GM18867 (cell line): ENCODE measurements around the gene LIMK1.
"Not testable (repeated sequence)": the region's sequence is repeated elsewhere in the genome, so short reads cannot be mapped to it uniquely, and the experiment has no call there.

Source experiments
- ATAC-seq: cut with Tn5 transposase; IDR thresholded peaks from one replicate; pipeline ENCODE4 v1.9.1; 2021; ENCODE audit warnings: mild to moderate bottlenecking, moderate library complexity; ENCODE audit not compliant: unreplicated experiment

LIMK1 gene

GRCh38 chr7:74119831-74120230 lies 36.2 kb downstream of the LIMK1 start:
- ATAC-seq = no peak

- ATAC-seq = no peak
These were observed 38.0 kb downstream of the LIMK1 start for GRCh38 chr7:74121401-74122249.

GRCh38 chr7:74123892-74124291 lies 40.3 kb downstream of the LIMK1 start:
- ATAC-seq = not testable (repeated sequence)

- no peak for ATAC-seq
These were observed 42.7 kb downstream of the LIMK1 start for GRCh38 chr7:74126220-74126880.

GRCh38 chr7:74129887-74130286 lies 46.3 kb downstream of the LIMK1 start:
- ATAC-seq = no peak

GRCh38 chr7:74130518-74130917 lies 46.9 kb downstream of the LIMK1 start:
- ATAC-seq = no peak

- ATAC-seq = no peak
These were observed 50.6 kb downstream of the LIMK1 start for GRCh38 chr7:74134117-74134620.

- ATAC-seq = no peak
These were observed 54.8 kb downstream of the LIMK1 start for GRCh38 chr7:74138334-74138867.

- no peak for ATAC-seq
These were observed 55.6 kb downstream of the LIMK1 start for GRCh38 chr7:74138945-74139843.

- ATAC-seq = no peak
These were observed 58.1 kb downstream of the LIMK1 start for GRCh38 chr7:74141705-74142104.

GRCh38 chr7:74143383-74143782 lies 59.8 kb downstream of the LIMK1 start:
- no peak for ATAC-seq

GRCh38 chr7:74148491-74148890 lies 64.9 kb downstream of the LIMK1 start:
- no peak for ATAC-seq

- no peak for ATAC-seq
These were observed 65.5 kb downstream of the LIMK1 start for GRCh38 chr7:74149071-74149470.

- ATAC-seq = no peak
These were observed 66.0 kb downstream of the LIMK1 start for GRCh38 chr7:74149603-74150002.

- ATAC-seq = no peak
These were observed 70.1 kb downstream of the LIMK1 start for GRCh38 chr7:74153736-74154135.

GRCh38 chr7:74155810-74156395 lies 72.3 kb downstream of the LIMK1 start:
- no peak for ATAC-seq

- ATAC-seq = no peak
These were observed 74.0 kb downstream of the LIMK1 start for GRCh38 chr7:74157605-74158004.

GRCh38 chr7:74164985-74165456 lies 81.4 kb downstream of the LIMK1 start:
- no peak for ATAC-seq

- ATAC-seq = no peak
These were observed 82.4 kb downstream of the LIMK1 start for GRCh38 chr7:74165867-74166593.

GRCh38 chr7:74167324-74167723 lies 83.7 kb downstream of the LIMK1 start:
- not testable (repeated sequence) for ATAC-seq
